CD4-positive, alpha-beta T cell treated with Interferon gamma for 1 hour (primary cell): Measurements from ENCODE around the gene PDIA5.
"Not testable (repeated sequence)": the region's sequence is repeated elsewhere in the genome, so short reads cannot be mapped to it uniquely, and the experiment has no call there.

Experiments
- DNase-seq: peaks from one replicate; pipeline ENCODE4 v3.0.0-alpha.2; 2020

PDIA5 gene

GRCh38 chr3:123096126-123096525 lies 29.3 kb downstream of the PDIA5 start:
- DNase-seq, result no peak

- no peak for DNase-seq
Measured at GRCh38 chr3:123096731-123097130, 29.9 kb downstream of the PDIA5 start.

- no peak for DNase-seq
Measured at GRCh38 chr3:123098426-123099330, 31.9 kb downstream of the PDIA5 start.

- no peak for DNase-seq
Measured at GRCh38 chr3:123099331-123100192, 32.7 kb downstream of the PDIA5 start.

GRCh38 chr3:123100193-123100776 lies 33.5 kb downstream of the PDIA5 start:
- DNase-seq, result no peak

- no peak for DNase-seq
Measured at GRCh38 chr3:123102249-123102648, 35.4 kb downstream of the PDIA5 start.

- DNase-seq, result no peak
Measured at GRCh38 chr3:123102826-123103225, 36.0 kb downstream of the PDIA5 start.

GRCh38 chr3:123104550-123104949 lies 37.7 kb downstream of the PDIA5 start:
- no peak for DNase-seq

GRCh38 chr3:123105201-123106189 lies 38.7 kb downstream of the PDIA5 start:
- peak; percentile 53 for DNase-seq

GRCh38 chr3:123110282-123110975 lies 43.6 kb downstream of the PDIA5 start:
- no peak for DNase-seq

- DNase-seq, result no peak
Measured at GRCh38 chr3:123110976-123111615, 44.3 kb downstream of the PDIA5 start.

GRCh38 chr3:123111640-123112039 lies 44.8 kb downstream of the PDIA5 start:
- no peak for DNase-seq

GRCh38 chr3:123112232-123112631 lies 45.4 kb downstream of the PDIA5 start:
- DNase-seq, result no peak

- not testable (repeated sequence) for DNase-seq
Measured at GRCh38 chr3:123112656-123113055, 45.8 kb downstream of the PDIA5 start.

- no peak for DNase-seq
Measured at GRCh38 chr3:123113889-123114450, 47.1 kb downstream of the PDIA5 start.

GRCh38 chr3:123116116-123116515 lies 49.3 kb downstream of the PDIA5 start:
- DNase-seq, result no peak

- no peak for DNase-seq
Measured at GRCh38 chr3:123119388-123119787, 52.6 kb downstream of the PDIA5 start.

GRCh38 chr3:123119802-123120201 lies 53.0 kb downstream of the PDIA5 start:
- DNase-seq, result no peak

- DNase-seq, result no peak
Measured at GRCh38 chr3:123120573-123120972, 53.7 kb downstream of the PDIA5 start.

- DNase-seq, result no peak
Measured at GRCh38 chr3:123122057-123122456, 55.2 kb downstream of the PDIA5 start.
